Ureter (tissue), 1 donor: ENCODE measurements around the gene FCHSD1. TPM values are rescaled to one million over a fixed set of nuclear protein-coding genes. Genes with fewer than 3 reads are reported as not detected.
A peak's percentile ranks its signal among the peaks of the same experiment; 100 is the strongest.

ENCODE experiments used
- DNase-seq: peaks from one replicate; pipeline ENCODE4 v3.0.0-alpha.2; 2020; ENCODE audit warnings: low spot score
- total RNA-seq: library from RNA; stranded (reverse); gene quantifications from one replicate; pipeline ENCODE4 v1.2.4, GENCODE V29; 2023
- donor health status: DM: yes; HTN: yes; CAD: no.

FCHSD1 gene
- total RNA-seq, 1 donor from 2014 or later, result 33.5 TPM

GRCh38 chr5:141672841-141673813 is 21.9 kb upstream of the FCHSD1 start:
- DNase-seq, result no peak

DNA sequence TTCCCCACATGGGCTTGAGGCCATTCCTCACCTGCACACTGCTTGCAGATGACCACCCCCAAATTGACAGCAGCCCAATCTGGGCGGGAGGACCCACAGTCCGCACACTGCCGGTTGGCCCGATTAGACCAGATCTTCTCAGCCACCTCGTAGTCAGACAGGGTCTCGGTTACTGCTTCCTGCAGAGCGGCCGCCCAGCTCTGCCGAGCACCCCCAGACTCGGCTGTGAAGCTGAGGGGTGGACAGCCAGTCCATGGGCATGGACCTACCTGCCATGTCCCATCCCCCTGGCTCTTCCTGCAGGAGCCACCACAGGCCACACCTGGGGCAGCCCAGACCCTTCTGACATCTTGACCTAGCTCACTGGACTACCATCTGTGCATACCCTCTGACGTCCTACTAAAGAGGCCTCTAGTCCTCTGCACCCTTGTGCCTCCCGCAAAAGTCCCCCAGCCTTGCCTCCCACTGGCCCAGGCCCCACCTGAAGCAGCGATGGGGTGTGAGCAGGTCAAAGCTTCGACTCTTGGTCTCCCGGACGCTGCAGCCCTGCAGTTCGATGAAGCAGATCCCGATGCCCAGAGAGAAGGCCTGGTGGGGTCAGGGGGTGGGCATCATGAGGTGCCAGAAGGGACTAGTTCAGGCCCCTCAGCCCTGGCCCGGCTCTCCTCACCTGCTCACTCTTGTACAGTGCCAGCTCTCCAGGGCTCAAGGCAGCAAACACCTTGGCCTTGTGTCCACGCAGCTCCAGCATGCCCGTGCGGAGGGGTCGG is 21.0 kb upstream of the FCHSD1 start:
- DNase-seq, result no peak

- DNase-seq, result no peak
These were observed 18.3 kb upstream of the FCHSD1 start for GRCh38 chr5:141669520-141669919.

DNA sequence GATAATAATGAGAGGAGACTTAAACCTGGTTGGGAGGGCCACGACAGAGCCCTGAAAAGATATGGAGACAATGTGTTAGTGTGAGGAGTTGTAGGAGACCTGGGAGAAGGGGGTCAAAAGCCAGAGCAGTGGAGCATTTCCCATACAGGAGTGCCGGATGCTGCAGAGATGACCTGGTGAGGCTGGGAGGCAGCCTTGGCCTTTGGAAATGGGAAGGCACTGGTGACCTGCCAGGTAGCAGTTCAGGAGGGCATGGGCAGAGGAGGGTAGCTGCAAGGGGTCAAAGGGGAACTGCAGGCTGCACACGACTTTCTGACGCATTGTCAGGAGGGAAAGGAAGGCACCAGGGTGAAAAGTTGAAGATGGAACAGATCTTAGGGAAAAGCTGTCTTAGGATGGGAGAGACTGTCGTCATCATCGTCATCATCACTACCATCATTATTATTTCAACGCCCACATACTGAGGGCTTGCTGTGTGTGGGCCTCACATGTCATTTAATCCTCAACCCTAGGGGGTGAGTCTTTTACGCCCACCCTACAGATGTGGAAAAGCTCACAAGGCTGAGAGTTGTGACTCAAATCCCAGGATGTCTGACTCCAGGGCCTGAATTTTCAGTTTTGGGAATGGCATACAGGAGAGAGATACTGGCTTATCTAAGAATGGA is 17.5 kb upstream of the FCHSD1 start:
- DNase-seq, result no peak

- no peak for DNase-seq
These were observed 15.1 kb upstream of the FCHSD1 start for GRCh38 chr5:141665995-141666940.

DNA sequence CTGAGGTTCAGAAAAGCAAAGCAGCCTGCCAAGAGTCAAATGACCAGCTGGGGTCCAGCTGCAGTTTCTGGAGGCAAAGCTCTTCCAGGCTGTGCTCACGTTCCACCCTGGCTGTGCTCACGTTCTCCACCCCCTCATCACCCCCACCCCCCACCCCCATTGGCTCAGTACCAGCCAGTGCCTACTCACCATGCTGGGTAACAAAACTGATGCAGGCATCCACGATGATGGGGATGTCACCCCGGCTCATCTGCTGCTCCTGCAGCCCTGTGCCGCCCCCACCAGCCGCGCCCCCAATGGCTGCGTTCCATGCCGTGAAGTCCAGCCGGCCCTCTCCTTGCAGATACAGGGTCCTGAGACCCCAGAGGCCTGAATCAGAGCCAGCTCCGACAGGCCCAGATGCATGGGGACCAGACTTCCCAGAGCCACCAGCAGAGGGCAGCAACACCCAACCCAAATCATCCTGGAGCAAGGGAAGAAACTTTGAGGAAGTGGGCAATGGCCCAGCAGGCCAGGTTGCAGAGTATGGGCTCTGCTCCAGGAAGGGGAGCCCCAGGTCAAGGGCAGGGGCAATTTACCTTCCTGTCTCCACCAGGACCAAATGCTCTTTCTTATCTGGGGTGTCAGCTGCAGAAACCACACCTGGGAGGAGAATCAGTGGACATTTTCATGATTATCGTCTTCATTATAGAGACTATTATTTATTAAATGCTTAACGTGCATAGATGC is 13.7 kb upstream of the FCHSD1 start:
- peak; percentile 84 for DNase-seq

GRCh38 chr5:141663506-141663905 is 12.3 kb upstream of the FCHSD1 start:
- DNase-seq, result no peak

DNA sequence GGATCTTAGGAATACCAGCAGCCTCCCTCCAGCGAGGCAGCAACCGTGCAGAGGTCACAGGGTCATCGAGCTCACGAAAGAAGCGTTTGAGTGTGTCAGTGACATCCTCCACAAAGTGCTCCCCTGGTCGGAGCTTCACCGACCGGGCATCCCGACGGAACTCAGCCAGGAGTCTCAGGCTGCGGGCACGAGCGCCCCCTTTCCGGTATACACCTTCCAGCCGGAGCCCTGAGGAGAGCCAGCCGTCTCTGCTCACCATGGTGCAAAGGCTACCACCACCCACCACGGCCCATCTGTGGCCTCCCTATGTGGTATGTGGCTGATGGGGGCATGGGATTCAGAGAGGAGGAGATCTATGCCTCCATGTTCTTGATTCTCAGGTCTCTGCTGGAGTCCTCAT is 10.8 kb upstream of the FCHSD1 start:
- no peak for DNase-seq

DNA sequence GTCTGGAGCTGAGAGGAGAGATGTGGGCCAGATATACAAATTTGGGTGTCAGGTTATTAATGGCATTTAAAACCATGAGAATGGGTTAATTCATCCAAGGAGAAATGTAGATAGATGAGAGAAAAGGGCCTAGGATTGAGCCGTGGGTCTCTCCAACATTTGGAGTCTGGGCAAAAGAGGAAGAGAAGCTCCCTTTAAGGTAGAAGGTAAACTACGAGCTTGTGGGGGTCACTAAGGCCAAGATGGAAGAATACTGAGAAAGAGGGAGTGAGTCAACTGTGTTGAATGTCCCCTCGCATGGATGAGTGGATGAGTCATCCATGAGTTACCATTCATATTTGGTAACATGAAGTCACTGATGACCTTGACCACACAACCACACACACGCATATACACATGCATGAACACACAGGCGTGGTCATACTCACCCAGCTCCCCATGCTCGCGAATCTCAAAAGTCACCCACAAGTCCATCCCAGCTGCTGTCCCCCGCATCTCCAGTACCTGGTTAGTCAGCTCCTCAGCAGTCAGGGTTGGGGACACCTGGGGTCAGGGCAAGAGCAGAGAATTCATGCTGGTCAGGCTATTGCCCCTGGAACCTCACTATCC is 6.8 kb upstream of the FCHSD1 start:
- no peak for DNase-seq

- no peak for DNase-seq
These were observed 6.2 kb upstream of the FCHSD1 start for GRCh38 chr5:141657404-141657803.

GRCh38 chr5:141656396-141656795 is 5.2 kb upstream of the FCHSD1 start:
- DNase-seq, result no peak

GRCh38 chr5:141655020-141655419 is 3.8 kb upstream of the FCHSD1 start:
- no peak for DNase-seq

GRCh38 chr5:141654298-141654697 is 3.1 kb upstream of the FCHSD1 start:
- no peak for DNase-seq

DNA sequence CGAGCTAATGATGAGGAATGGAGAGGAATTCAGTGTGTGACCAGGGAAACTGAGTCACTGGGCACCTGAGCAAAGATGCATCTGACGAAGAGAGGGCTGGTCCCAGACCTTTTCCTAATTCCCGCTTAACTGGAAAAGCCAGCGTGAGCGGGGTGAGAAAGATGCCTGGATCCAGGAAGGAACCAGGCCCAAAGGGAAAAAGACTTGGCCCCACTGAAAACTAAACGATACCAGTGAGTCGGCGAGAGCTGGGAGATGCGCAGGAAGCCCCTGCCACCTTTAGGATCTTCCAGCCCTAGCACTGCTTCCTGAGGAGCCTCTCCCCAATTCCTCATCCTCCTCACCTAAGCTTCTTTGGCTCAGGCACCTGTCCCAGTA is 499 bp upstream of the FCHSD1 start:
- DNase-seq, result no peak

DNA sequence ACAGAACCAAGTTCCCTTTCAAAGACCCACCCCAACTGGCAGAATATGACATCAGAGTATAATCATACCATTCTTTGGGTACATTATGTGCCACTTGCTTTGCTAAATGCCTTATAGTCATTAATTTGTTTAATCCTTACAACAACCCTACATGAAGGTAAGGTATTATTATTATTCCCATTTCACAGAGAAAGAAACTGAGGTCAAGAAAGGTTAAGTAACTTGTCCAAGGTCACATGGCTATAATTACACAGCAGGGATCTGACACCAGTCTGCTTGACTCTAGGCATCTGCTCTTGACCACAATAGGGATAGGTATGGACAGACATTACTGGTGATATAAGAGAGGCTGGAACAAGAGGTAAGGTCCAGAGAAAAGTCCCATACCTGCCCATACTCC is 1.2 kb downstream of the FCHSD1 start:
- DNase-seq, result no peak

GRCh38 chr5:141649056-141649688 is 2.0 kb downstream of the FCHSD1 start:
- no peak for DNase-seq

- no peak for DNase-seq
These were observed 3.4 kb downstream of the FCHSD1 start for GRCh38 chr5:141647851-141648250.

- no peak for DNase-seq
These were observed 4.0 kb downstream of the FCHSD1 start for GRCh38 chr5:141647242-141647641.

DNA sequence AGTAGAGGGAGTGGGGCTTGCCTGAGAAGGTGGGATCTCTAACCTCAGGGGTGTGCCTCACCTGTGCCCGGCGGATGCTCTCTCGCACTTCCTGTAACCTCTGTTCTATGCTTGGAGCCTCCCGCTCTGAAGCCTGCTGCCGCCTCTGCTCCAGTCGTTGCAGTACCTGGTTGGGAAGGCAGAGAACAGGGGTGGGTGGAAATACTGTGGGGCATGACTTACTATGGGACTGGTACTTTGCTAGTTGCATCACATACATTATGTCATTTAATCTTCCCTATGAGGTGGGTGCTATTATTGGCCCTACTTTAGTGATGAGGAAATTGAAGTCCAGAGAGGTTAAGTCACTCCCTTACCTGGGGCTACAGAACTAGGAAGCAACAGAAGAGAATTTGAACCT is 5.2 kb downstream of the FCHSD1 start:
- DNase-seq, result no peak
